Body of pancreas (tissue), 4 donors: ENCODE data around the gene MAGI1. TPM values are rescaled to one million over a fixed set of nuclear protein-coding genes. Genes with fewer than 3 reads are reported as not detected.
"Not testable (repeated sequence)": the region's sequence is repeated elsewhere in the genome, so short reads cannot be mapped to it uniquely, and the experiment has no call there.

Experiments used
- ATAC-seq: fragments of 150-250 bp; one replicate; pipeline ENCODE4 v1.9.1; 2016
- DNase-seq, 4 donors: peaks; one replicate each; pipeline ENCODE4 v3.0.0-alpha.2; 2019
- H3K27ac ChIP-seq, 4 donors: fragments of 200-600 bp; sonication (generic); 1 replicate in 3 of 4; 2 replicates in 1 of 4; pipeline versions ENCODE4 v1.5.1 to v1.6.1; 2016 to 2019; ENCODE audit warnings: mild to moderate bottlenecking in 1 of 4, mixed read lengths in 1 of 4, moderate library complexity in 1 of 4
- H3K27me3 ChIP-seq, 2 donors: fragments of 200-600 bp; sonication (generic); one replicate each; pipeline ENCODE4 v1.6.0; 2016; ENCODE audit warnings: mild to moderate bottlenecking in 1 of 2
- H3K36me3 ChIP-seq, 2 donors: fragments of 200-600 bp; sonication (generic); replicated peaks in 1 of 2; 2 replicates each; pipeline ENCODE4 v1.5.1; 2016; ENCODE audit warnings: low read depth in 2 of 2; ENCODE audit not compliant: insufficient read depth in 1 of 2
- H3K4me1 ChIP-seq: fragments of 200-600 bp; sonication (generic); one replicate; pipeline ENCODE4 v1.6.0; 2016
- H3K4me3 ChIP-seq, 2 donors: fragments of 200-600 bp; sonication (generic); 1 replicate in 1 of 2; 2 replicates in 1 of 2; pipeline ENCODE4 v1.5.1; 2016 to 2019
- H3K9me3 ChIP-seq, 3 donors: fragments of 200-600 bp; sonication (generic); 1 replicate in 2 of 3; 2 replicates in 1 of 3; pipeline ENCODE4 v1.5.1; 2016
- CTCF ChIP-seq, 7 experiments: fragments of 450-650 bp in 4 of 7; fragments of 200-600 bp in 3 of 7; sonication (generic) in 3 of 7; IDR thresholded peaks; one replicate each; pipeline ENCODE4 v1.5.1; 2016 to 2019; ENCODE audit warnings: antibody characterized with exemption in 7 of 7
- POLR2A ChIP-seq, 3 donors: fragments of 450-650 bp; IDR thresholded peaks; one replicate each; pipeline ENCODE4 v1.6.1; 2016; ENCODE audit warnings: antibody characterized with exemption in 3 of 3, mild to moderate bottlenecking in 2 of 3
- WGBS, 2 donors: methylation state at CpG; one replicate each; pipeline ENCODE4 v1.1.5; 2017; 5-methylcytosine and 5-hydroxymethylcytosine counted together
- intact Hi-C: fragments of 100-400 bp; cut with DNase I; formaldehyde crosslinking; loops from one replicate; pipeline ENCODE4 v1.15.1; 2023
- total RNA-seq, 2 donors: library from RNA; depleted of rRNA; stranded (reverse); fragments of >200 nt; gene quantifications; one replicate each; pipeline ENCODE4 v1.1.0, GENCODE V29; 2016

MAGI1 gene
- total RNA-seq, 2 donors from 2014 or later: 44.2 to 63.6 TPM

- ATAC-seq (no peak), DNase-seq (no peak)
- no peak for TF ChIP-seq CTCF (IDR thresholded peaks at IDR 0.05)
- no peaks in the 10 kb centered on the region for H3K9me3 ChIP-seq
- WGBS, 2 donors: 100% methylated on average over 1 of the region's 1 CpG
- H3K27me3 ChIP-seq: no peaks in the 10 kb centered on the region
- intact Hi-C loops: no loop called here
- peaks cover 22% of the 10 kb centered on the region for H3K4me1 ChIP-seq
- no peak overlapping the region for H3K4me3 ChIP-seq
- H3K27ac ChIP-seq: no peak overlapping the region
- H3K36me3 ChIP-seq: no peaks in the 10 kb centered on the region
These were observed 493.3 kb downstream of the MAGI1 start for GRCh38 chr3:65545429-65545828.

GRCh38 chr3:65543391-65543790 is 495.3 kb downstream of the MAGI1 start:
- H3K4me1 ChIP-seq, H3K27me3 ChIP-seq, H3K9me3 ChIP-seq, H3K36me3 ChIP-seq, intact Hi-C loops, H3K4me3 ChIP-seq, H3K27ac ChIP-seq, DNase-seq, ATAC-seq: not testable (repeated sequence)
- WGBS, 2 donors: 94 to 97% methylated on average over 1 of the region's 1 CpG

GRCh38 chr3:65540666-65541065 is 498.1 kb downstream of the MAGI1 start:
- no peak for ATAC-seq
- TF ChIP-seq CTCF (IDR thresholded peaks at IDR 0.05): no peak
- no peak for TF ChIP-seq POLR2A (IDR thresholded peaks at IDR 0.05)
- H3K4me3 ChIP-seq: no peak overlapping the region
- no peaks in the 10 kb centered on the region for H3K27me3 ChIP-seq
- no peaks in the 10 kb centered on the region for H3K36me3 ChIP-seq
- intact Hi-C loops: no loop called here
- no peak overlapping the region for H3K27ac ChIP-seq
- no peaks in the 10 kb centered on the region for H3K4me1 ChIP-seq
- no peaks in the 10 kb centered on the region for H3K9me3 ChIP-seq
- WGBS, 2 donors: 50 to 67% methylated on average over 1 of the region's 1 CpG
- no peak for DNase-seq

GRCh38 chr3:65539616-65540015 is 499.1 kb downstream of the MAGI1 start:
- intact Hi-C loops: no loop called here
- no peaks in the 10 kb centered on the region for H3K36me3 ChIP-seq
- no peak for DNase-seq
- no peak overlapping the region for H3K27ac ChIP-seq
- TF ChIP-seq CTCF (IDR thresholded peaks at IDR 0.05) (no peak), POLR2A (IDR thresholded peaks at IDR 0.05) (no peak)
- H3K27me3 ChIP-seq: no peaks in the 10 kb centered on the region
- 56 to 75% methylated on average over 1 of the region's 1 CpG for WGBS, 2 donors
- no peaks in the 10 kb centered on the region for H3K4me1 ChIP-seq
- no peak overlapping the region for H3K4me3 ChIP-seq
- H3K9me3 ChIP-seq: no peaks in the 10 kb centered on the region
- no peak for ATAC-seq

GRCh38 chr3:65538101-65538500 is 500.6 kb downstream of the MAGI1 start:
- Histone ChIP-seq H3K9me3 (no peaks in the 10 kb centered on the region), H3K4me1 (no peaks in the 10 kb centered on the region), H3K27ac (no peak overlapping the region), H3K27me3 (no peaks in the 10 kb centered on the region), H3K4me3 (no peak overlapping the region), H3K36me3 (no peaks in the 10 kb centered on the region)
- WGBS, 2 donors: 86 to 100% methylated on average over 1 of the region's 1 CpG
- no peak for ATAC-seq
- TF ChIP-seq CTCF (IDR thresholded peaks at IDR 0.05) (no peak), POLR2A (IDR thresholded peaks at IDR 0.05) (no peak)
- intact Hi-C loops: no loop called here
- DNase-seq: no peak
